Measurements from ENCODE around the gene HOXC12.

The HOXC12 gene

DNA sequence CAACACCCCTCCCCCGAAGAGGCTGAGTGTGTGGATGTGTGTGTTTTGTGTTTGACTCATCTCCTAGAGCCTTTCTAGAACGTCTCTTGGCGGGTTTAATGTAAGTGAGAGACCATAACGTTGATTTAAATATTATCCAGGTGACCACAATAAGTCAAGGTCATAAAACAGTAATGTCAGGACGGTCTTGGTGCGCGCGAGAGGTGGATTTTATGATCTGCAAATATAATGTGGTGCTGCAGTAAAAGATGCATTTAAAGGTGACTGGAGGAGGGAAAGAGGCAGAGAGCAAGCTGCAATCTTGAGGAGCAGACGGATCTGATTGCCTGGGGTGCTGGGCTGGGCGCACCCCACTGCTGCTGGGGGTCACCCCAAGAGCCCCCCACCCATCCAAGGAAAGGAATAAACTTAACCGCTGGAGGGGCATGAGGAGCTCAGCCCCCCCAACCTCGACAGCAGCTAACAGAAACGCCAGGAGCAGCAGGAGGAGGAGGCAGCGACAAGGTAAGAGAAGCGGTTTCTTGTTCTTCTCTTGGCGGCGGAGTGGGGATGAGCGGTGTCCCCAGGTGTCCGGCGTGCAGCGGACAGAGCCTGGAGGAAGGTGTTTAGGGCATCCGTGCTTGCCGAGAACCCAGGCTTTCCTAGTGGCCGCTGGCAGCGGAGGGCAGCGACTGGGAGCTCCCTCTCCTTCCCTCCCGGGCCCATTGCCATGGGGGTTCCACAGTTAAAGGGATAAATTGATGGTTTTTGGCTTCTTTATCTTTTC is 35.8 kb downstream of the HOXC12 start (continued):
- TF ChIP-seq ZNF571 (tag by site-specific recombination; IDR thresholded peaks at IDR 0.05) (no peak), ZNF324 (tag by site-specific recombination; IDR thresholded peaks at IDR 0.05) (no peak; the same call in 1 of the 2 replicates), ZNF354C (tag by site-specific recombination; IDR thresholded peaks at IDR 0.05; ENCODE audit: borderline replicate concordance, low read depth) (no peak), ZSCAN30 (tag by site-specific recombination; IDR thresholded peaks at IDR 0.05) (peak; percentile 57), KLF10 (tag by site-specific recombination; IDR thresholded peaks at IDR 0.05) (no peak), ZFHX2 (tag by site-specific recombination; conservative IDR thresholded peaks at IDR 0.05) (no peak), ZNF473 (tag by site-specific recombination; IDR thresholded peaks at IDR 0.05) (no peak), ZNF416 (tag by site-specific recombination; IDR thresholded peaks at IDR 0.05) (no peak), ZNF561 (tag by site-specific recombination; IDR thresholded peaks at IDR 0.05; ENCODE audit: borderline replicate concordance) (peak; percentile 72), SP3 (tag by site-specific recombination; IDR thresholded peaks at IDR 0.05) (no peak), ZNF555 (tag by site-specific recombination; conservative IDR thresholded peaks at IDR 0.05) (no peak), ZNF521 (tag by site-specific recombination; IDR thresholded peaks at IDR 0.05) (no peak), ZNF311 (tag by site-specific recombination; IDR thresholded peaks at IDR 0.05; ENCODE audit: borderline replicate concordance) (no peak), PRDM1 (tag by site-specific recombination; IDR thresholded peaks at IDR 0.05) (no peak), ZNF169 (tag by site-specific recombination; IDR thresholded peaks at IDR 0.05) (no peak), ZSCAN16 (tag by site-specific recombination; IDR thresholded peaks at IDR 0.05) (no peak), SCRT2 (tag by site-specific recombination; IDR thresholded peaks at IDR 0.05) (no peak), TCF7L2 (IDR thresholded peaks at IDR 0.05; ENCODE audit: borderline replicate concordance, low read depth, low read length) (no peak), KLF8 (tag by site-specific recombination; IDR thresholded peaks at IDR 0.05) (peak; percentile 13; the same call in 1 of the 2 replicates), ZEB2 (tag by site-specific recombination; IDR thresholded peaks at IDR 0.05) (0 out of 2 replicates have a peak, but pooled peaks have one; percentile 22), ZNF48 (tag by site-specific recombination; IDR thresholded peaks at IDR 0.05) (no peak), ZNF585B (tag by site-specific recombination; IDR thresholded peaks at IDR 0.05) (no peak), ZXDB (tag by site-specific recombination; IDR thresholded peaks at IDR 0.05) (peak; percentile 28; the same call in 1 of the 2 replicates), ZFP3 (tag by site-specific recombination; IDR thresholded peaks at IDR 0.05; ENCODE audit: low read depth) (no peak), ZNF2 (tag by site-specific recombination; IDR thresholded peaks at IDR 0.05) (no peak; the same call in 1 of the 2 replicates), ZNF76 (tag by site-specific recombination; IDR thresholded peaks at IDR 0.05; ENCODE audit: borderline replicate concordance, low read depth) (no peak), ZNF335 (tag by site-specific recombination; conservative IDR thresholded peaks at IDR 0.05) (peak; percentile 41), ZBTB21 (tag by site-specific recombination; IDR thresholded peaks at IDR 0.05) (no peak), SETDB1 (IDR thresholded peaks at IDR 0.05; ENCODE audit: insufficient read length, low read length) (no peak), ZNF768 (tag by site-specific recombination; IDR thresholded peaks at IDR 0.05) (no peak), ZNF239 (tag by site-specific recombination; IDR thresholded peaks at IDR 0.05) (no peak), ZNF626 (tag by site-specific recombination; IDR thresholded peaks at IDR 0.05) (no peak), MYNN (tag by site-specific recombination; IDR thresholded peaks at IDR 0.05; ENCODE audit: borderline replicate concordance) (no peak), ZNF530 (tag by site-specific recombination; IDR thresholded peaks at IDR 0.05; ENCODE audit: low read depth) (no peak), RBAK (tag by site-specific recombination; IDR thresholded peaks at IDR 0.05) (no peak)
- TF ChIP-seq, protein P1, sequence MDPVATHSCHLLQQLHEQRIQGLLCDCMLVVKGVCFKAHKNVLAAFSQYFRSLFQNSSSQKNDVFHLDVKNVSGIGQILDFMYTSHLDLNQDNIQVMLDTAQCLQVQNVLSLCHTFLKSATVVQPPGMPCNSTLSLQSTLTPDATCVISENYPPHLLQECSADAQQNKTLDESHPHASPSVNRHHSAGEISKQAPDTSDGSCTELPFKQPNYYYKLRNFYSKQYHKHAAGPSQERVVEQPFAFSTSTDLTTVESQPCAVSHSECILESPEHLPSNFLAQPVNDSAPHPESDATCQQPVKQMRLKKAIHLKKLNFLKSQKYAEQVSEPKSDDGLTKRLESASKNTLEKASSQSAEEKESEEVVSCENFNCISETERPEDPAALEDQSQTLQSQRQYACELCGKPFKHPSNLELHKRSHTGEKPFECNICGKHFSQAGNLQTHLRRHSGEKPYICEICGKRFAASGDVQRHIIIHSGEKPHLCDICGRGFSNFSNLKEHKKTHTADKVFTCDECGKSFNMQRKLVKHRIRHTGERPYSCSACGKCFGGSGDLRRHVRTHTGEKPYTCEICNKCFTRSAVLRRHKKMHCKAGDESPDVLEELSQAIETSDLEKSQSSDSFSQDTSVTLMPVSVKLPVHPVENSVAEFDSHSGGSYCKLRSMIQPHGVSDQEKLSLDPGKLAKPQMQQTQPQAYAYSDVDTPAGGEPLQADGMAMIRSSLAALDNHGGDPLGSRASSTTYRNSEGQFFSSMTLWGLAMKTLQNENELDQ (tag by site-specific recombination; IDR thresholded peaks at IDR 0.05; ENCODE audit: low read depth) = no peak
- TF ChIP-seq, protein P2, sequence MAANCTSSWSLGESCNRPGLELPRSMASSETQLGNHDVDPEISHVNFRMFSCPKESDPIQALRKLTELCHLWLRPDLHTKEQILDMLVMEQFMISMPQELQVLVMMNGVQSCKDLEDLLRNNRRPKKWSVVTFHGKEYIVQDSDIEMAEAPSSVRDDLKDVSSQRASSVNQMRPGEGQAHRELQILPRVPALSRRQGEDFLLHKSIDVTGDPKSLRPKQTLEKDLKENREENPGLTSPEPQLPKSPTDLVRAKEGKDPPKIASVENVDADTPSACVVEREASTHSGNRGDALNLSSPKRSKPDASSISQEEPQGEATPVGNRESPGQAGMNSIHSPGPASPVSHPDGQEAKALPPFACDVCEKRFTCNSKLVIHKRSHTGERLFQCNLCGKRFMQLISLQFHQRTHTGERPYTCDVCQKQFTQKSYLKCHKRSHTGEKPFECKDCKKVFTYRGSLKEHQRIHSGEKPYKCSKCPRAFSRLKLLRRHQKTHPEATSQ (tag by site-specific recombination; IDR thresholded peaks at IDR 0.05) = no peak

Measured in HEK293 (cell line).